RWPE2 (cell line): Measurements from ENCODE around the gene UCN.

Experiments
- ATAC-seq: fragments of 200-7000 bp; cut with Tn5 transposase; 3 replicates; pipeline ENCODE4 v1.9.1; 2021; ENCODE audit warnings: low read depth
- DNase-seq: peaks from one replicate; pipeline ENCODE4 v3.0.0-alpha.2; 2020; ENCODE audit warnings: low spot score
- H3K27ac ChIP-seq: fragments of 450-650 bp; 2 replicates; pipeline ENCODE4 v1.5.1; 2017; ENCODE audit warnings: mild to moderate bottlenecking; ENCODE audit not compliant: poor library complexity, severe bottlenecking
- H3K27me3 ChIP-seq: fragments of 250-450 bp; sonication (Bioruptor Pico); 2 replicates; pipeline ENCODE4 v1.5.1; 2021; ENCODE audit warnings: mild to moderate bottlenecking, moderate library complexity; ENCODE audit not compliant: insufficient read depth, poor library complexity, severe bottlenecking
- H3K36me3 ChIP-seq: fragments of 250-450 bp; sonication (Bioruptor Pico); 2 replicates; pipeline ENCODE4 v1.5.1; 2020; ENCODE audit warnings: low read depth, mild to moderate bottlenecking, moderate library complexity
- H3K4me1 ChIP-seq: fragments of 250-450 bp; sonication (Bioruptor Pico); 2 replicates; pipeline ENCODE4 v1.5.1; 2021; ENCODE audit warnings: mild to moderate bottlenecking, moderate library complexity; ENCODE audit not compliant: insufficient read depth, poor library complexity, severe bottlenecking
- H3K4me3 ChIP-seq: fragments of 250-450 bp; sonication (Bioruptor Pico); 2 replicates; pipeline ENCODE4 v1.5.1; 2021; ENCODE audit warnings: mild to moderate bottlenecking, moderate library complexity; ENCODE audit not compliant: severe bottlenecking
- H3K9me3 ChIP-seq: fragments of 250-450 bp; sonication (Bioruptor Pico); 2 replicates; pipeline ENCODE4 v1.5.1; 2021; ENCODE audit warnings: mild to moderate bottlenecking, moderate library complexity; ENCODE audit not compliant: severe bottlenecking
- CTCF ChIP-seq: fragments of 450-650 bp; IDR thresholded peaks from one replicate; pipeline ENCODE4 v1.5.1; 2017; ENCODE audit warnings: mild to moderate bottlenecking, moderate library complexity; ENCODE audit not compliant: poor library complexity, severe bottlenecking

The UCN gene

GRCh38 chr2:27288610-27289009 lies 19.6 kb downstream of the UCN start:
- no peaks in the 10 kb centered on the region for H3K27me3 ChIP-seq
- TF ChIP-seq CTCF: no peak
- ATAC-seq: no peak
- H3K27ac ChIP-seq: no peak overlapping the region
- H3K4me3 ChIP-seq: no peak overlapping the region
- no peak for DNase-seq
- peaks cover 9% of the 10 kb centered on the region for H3K4me1 ChIP-seq
- no peaks in the 10 kb centered on the region for H3K36me3 ChIP-seq
- no peaks in the 10 kb centered on the region for H3K9me3 ChIP-seq

GRCh38 chr2:27285481-27285880 lies 22.8 kb downstream of the UCN start:
- Histone ChIP-seq H3K27me3 (peaks cover 6% of the 10 kb centered on the region), H3K27ac (no peak overlapping the region), H3K4me3 (no peak overlapping the region), H3K36me3 (no peaks in the 10 kb centered on the region), H3K9me3 (no peaks in the 10 kb centered on the region), H3K4me1 (no peaks in the 10 kb centered on the region)
- DNase-seq (no peak), ATAC-seq (no peak)
- no peak for TF ChIP-seq CTCF

GRCh38 chr2:27284996-27285395 lies 23.2 kb downstream of the UCN start:
- Histone ChIP-seq H3K4me1 (no peaks in the 10 kb centered on the region), H3K4me3 (no peak overlapping the region), H3K9me3 (no peaks in the 10 kb centered on the region), H3K36me3 (no peaks in the 10 kb centered on the region), H3K27ac (no peak overlapping the region), H3K27me3 (peaks cover 6% of the 10 kb centered on the region)
- TF ChIP-seq CTCF: no peak
- no peak for ATAC-seq
- no peak for DNase-seq

GRCh38 chr2:27282892-27283291 lies 25.4 kb downstream of the UCN start:
- TF ChIP-seq CTCF: no peak
- no peaks in the 10 kb centered on the region for H3K36me3 ChIP-seq
- H3K27me3 ChIP-seq: peaks cover 6% of the 10 kb centered on the region
- H3K9me3 ChIP-seq: no peaks in the 10 kb centered on the region
- no peak overlapping the region for H3K27ac ChIP-seq
- DNase-seq (no peak), ATAC-seq (no peak; the same call in 2 of the 3 replicates)
- H3K4me1 ChIP-seq: no peaks in the 10 kb centered on the region
- no peak overlapping the region for H3K4me3 ChIP-seq

GRCh38 chr2:27281855-27282559 lies 26.2 kb downstream of the UCN start, which contains the start of gene TRIM54:
TRIM54 (plus strand) TSS chr2:27282429; CDS start chr2:27282732, 303 bp downstream.
- Histone ChIP-seq H3K27me3 (peaks cover 6% of the 10 kb centered on the region), H3K27ac (no peak within 1 kb of the TSS), H3K4me1 (no peaks in the 10 kb centered on the region), H3K36me3 (no peaks in the 10 kb centered on the region), H3K4me3 (no peak within 1 kb of the TSS), H3K9me3 (no peaks in the 10 kb centered on the region)
- no peak for TF ChIP-seq CTCF
- DNase-seq (no peak), ATAC-seq (no peak)
